ELF-1 (cell line): Measurements from ENCODE around the gene KCNQ1OT1.

Experiments used
- DNase-seq: peaks from one replicate; pipeline ENCODE4 v3.0.0-alpha.2; 2016; ENCODE audit warnings: low read depth, low spot score

Gene KCNQ1OT1

DNA sequence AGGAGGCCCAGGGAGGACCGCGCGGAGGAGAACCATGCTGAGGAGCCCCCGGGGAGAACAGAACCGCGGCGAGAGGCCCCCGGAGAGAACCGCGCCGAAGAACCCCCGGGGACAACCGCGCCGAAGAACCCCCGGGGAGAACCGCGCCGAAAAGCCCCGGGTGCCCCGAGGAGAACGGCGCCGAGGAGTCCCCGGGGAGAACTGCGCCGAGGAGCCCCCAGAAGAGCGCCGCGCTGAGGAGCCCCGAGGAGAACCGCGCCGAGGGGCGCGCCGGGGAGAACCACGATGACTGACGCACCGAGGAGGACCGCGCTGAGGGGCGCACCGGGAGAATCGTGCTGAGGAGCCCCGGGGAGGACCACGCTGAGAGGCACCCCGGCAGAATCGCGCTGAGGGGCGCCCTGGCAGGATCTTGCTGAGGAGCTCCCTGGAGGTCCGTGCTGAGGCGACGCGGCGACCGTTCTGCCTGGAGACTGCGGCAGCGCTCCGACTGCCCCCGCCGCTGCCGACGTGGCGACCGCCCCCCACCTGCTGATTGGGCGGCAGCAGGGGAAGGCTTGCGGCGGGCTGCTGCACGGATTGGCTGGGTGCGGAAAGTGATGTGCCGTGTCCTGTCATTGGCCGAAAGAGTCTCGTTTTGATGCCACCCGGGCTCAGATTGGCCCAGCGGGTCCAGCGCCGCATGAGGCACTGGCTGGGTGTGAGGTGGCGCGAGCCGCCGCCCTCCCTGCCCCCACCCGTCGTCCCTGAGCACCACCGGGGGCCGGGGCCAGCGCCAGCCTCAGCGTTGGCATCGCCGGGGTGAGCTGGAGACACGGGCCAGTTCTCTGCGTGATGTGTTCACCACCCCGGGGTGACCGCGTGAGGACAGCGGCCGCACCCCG lies at the start of gene KCNQ1OT1:
Gene KCNQ1OT1, minus strand, starts transcription at position 464 of the 884 bp plus-strand sequence.
- peak; percentile 96 for DNase-seq

DNA sequence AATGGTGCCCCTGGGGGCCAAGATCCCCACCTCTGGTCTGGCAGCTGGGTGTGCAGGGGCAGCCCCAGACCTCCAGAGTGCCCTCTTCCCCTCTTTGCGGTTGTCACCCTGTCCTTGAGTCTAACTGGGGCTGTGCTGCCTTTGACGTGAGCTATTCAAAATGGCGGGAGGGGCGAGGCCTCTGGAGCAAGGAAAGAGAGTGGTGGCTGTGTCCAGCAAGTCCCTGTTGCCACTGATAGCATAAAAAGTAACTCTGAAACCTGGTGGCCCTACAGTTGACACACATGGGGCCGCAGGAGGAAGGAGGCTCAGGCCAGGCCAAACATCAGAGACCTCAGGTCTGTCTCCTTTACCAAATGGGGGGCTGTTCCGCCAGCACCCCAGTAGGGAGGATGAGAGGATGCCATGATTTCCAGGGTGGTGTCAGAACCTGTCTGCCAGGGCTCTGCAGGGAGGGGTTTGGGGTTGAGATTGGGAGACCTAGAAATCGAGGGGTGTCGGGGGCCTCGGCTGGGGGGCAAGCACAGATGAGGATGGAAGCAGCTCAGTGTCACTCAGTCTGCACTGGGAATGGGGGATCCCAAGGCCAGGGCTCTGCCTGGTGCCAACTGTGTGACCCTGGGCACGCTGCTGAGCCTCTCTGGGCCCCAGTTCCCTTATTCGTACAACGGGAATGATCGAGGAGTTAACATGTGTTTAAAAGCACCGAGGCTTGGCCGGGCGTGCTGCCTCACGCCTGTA lies 49.2 kb upstream of the KCNQ1OT1 start:
- no peak for DNase-seq

DNA sequence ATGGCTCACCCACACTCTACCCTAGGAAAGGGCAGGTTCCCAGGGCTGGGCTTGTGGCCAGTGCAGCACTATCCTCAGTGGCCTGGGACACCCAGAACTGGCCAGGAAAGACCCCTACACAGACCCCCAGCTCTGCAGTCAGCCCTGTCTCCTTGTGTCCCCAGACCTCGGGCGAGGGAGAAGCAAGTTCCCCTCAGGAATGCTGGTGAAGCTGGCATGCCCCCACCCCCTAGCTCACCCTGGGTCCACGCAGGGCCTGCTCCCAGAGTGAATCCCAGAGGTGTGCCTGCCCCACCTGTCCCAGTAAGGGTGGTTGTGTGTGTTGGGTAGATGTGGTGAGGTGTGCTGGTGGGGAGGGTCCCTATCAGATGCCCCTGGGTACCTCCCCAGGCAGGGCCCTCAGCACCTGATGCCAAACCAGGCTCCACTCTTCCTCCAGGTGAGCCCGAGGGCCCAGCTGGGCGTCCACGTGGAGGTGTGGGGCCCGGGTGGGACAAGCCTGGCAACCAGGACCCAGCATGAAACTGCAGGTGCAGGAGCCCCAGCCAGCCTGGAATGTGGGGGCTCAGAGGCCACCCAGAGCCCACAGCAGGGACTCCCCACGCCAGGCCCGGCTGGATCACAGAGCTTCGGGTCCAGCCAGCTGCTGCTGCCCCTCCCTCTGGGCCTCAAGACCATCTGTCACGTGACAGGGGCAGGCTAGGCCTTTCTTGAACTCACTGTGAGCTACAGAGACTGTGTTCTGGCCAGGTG lies 48.4 kb upstream of the KCNQ1OT1 start:
- no peak for DNase-seq

DNA sequence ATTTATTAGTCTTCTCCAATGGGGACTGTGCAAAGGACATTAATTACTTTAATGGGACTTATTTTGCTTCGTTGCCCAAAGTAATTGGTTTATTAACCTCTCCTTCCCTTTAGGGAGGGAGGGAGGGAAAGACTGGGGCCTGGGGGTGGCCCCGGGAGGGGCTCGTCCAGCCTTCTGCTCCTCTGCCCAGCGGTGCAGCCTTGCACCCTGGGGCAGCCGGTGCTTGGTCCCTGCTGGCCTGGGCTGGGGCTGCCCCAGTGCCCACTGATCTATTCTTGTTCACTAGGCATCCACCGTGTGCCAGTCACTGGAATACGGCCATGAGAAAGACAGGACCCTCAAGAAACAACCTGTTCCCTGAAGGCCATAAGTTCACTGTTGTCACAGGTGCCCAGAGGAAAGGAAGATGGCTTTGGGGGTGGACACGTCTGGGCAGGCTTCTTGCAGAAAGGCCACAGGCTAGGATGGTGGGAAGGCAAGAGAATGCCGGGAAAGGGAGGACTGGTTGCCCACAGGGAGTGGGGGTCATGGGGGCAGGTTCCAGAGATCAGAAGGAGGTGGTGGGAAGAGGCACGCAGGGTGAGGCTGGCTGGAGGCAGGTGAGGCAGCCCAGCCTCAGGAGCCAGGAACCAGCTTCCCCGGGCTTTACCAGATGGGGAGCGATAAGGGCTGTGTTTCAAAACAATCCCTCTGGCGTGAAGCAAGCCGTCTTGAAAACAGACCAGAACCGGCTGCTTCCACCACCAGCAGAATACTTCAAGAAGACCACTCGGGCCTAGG lies 47.6 kb upstream of the KCNQ1OT1 start:
- peak; percentile 67 for DNase-seq

DNA sequence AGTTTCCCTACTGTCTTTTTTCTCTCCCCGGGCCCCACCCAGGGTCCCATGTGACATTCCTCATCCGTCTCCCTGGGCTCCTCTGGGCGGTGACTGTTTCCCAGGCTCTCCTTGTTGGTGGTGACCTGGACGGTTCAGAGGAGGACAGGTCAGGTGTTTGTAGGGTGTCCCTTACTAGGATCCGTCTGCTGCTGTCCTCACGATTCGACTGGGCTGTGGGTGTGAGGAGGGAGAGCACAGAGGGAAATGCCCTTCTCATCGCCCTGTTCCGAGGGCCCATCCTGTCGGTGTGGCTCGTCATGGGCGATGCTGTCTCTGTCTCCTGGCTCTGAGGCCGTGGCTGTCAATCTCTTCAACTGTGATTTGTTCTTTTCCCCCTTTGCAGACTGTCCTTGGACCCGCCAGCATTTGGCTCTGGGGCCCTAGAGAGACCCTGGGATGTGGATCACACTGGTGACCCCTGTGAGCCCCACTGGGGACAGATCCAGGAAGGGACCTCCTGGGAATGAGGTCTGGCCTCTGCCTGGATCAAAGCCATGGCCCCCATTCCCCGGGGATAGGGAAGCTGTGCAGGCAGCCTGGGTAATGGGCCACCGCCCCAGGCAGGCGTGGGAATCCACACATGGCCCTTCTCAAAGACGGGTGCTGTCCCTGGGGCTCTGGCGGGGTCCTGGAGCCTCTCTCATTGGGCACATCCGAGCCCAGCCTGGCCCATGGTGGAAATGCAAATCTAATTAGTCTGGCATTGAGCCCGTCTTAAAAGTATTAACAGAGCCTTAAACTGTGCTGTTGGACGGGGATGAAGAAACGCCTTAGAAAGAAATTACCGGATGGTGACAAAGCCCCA lies 46.8 kb upstream of the KCNQ1OT1 start:
- no peak for DNase-seq

DNA sequence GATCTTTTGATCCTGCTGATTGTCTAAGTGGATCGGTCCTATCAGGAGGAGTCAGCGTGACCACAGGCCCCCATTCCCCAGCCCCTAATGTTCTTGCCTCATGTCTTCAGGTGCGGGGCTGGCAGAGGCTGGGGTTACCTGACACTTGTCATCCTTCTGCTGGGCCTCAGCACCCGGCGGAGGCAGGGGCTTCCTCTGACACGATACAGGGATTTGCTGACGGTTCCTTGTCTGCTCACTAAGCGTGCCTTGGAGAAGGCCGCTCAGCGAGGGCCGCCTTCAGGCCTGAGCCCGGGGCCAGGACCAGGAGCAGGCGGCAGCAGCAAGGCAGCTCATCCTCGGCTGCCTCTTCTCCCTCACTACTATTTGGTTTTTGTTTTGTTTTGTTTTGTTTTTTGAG lies 45.7 kb upstream of the KCNQ1OT1 start:
- no peak for DNase-seq

DNA sequence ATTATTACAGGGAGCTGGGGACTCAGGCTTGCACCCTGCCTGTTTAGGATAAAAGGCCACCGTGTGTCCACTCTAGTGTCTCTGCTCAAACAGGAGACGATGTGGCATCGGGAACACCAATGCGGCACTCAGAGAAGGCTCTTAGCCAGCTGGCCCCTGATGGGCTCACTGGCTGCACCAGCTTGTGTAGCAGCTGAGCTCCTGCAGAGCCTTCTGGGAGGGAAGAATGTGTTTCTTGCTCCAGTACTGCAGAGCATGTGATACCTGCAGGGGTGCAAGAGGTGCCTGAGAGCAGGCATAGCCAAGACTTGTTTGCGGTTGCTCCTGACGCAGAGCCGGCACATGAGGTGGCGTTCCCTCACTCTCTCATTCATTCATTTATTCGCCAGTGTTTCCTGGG lies 44.4 kb upstream of the KCNQ1OT1 start:
- DNase-seq: no peak

DNA sequence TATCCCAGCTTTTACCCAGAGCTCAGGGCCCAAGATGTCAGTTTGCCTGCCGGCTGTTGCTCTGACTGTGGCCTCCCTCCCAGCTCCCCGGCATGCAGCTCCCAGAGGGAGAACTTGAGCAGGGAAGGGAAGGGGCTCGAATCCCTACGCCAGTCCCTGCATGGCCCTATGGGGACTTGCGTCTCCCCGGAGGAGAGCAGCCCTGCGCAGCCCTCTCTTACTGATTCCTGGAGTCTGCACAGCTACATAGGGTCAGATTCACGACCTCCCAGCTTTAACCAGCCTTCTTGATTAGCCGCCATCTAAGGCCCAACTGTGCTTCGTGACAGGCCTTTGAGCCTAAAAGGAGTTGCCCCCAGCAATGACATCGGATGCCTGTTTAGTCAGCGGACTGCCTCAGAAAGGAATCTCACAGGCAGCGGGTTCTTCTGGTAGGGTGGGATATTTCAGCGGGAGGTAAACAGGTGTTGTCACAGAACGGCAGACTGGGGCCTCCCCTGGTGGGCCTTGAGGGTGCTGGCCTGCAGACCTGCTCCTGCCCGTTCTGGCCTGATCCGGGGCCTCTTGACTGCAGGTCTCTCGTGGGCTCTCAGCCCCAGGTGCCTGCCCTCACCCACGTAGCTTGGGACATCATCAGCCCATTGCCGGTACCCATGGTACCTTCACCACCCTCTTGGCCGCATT lies 43.8 kb upstream of the KCNQ1OT1 start:
- peak; percentile 89 for DNase-seq

DNA sequence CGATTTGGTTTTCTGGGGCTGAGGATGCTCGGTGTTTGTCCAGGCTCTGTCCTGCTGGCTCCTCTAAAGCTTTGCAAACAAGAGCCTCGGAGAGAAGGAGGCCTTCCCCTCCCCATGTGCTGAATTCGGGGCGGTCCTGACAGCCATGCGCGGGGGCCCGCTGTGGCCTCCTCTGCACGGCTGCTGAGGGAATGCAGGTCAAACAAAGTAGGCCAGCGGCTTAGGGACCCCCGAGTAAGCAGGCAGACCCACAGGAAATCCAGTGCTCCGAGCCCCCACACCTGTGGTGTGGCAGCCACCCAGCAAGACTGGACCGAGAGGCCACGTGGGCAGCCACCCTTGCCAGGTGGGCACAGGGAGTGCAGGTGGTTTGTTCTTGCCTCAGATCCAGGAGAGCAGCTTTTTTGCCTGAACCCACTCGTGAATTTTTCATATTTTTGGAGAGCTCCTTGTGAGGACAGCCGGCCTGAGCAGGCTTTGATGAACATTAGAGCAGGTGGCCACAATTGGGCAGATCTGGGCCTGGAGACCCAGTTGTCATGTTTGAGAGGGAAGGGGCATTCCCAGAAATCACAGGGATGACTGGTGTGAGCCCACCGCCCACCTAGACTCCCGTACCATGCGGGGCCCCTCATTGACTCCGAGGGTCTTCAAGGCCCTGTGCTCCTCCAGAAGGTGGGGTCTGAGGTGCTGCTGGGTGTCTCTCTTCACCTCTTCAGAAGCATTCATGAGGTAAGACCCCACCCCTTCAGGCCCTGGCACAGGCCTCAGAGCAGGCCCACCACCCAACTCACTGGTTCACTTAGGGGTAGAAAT lies 43.0 kb upstream of the KCNQ1OT1 start:
- no peak for DNase-seq

DNA sequence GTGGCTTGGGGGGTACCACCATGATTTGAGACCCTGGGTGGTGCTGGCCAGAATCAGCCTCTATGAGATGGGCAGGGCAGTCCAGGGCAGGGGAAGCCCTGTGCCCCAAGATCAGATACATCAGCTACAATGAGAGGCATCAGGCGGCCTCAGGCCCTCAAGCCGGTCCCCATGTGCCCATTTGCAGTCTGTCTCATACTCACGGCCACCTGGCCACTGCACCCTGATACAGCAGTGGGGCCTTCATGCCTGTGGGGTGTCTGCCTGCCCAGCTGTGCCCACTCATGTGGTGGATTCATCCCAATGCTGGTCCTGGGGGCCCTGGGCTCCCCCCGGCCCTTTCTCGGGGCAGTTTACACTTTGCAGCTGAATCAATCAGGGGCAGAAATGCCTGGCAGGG lies 42.4 kb upstream of the KCNQ1OT1 start:
- no peak for DNase-seq

DNA sequence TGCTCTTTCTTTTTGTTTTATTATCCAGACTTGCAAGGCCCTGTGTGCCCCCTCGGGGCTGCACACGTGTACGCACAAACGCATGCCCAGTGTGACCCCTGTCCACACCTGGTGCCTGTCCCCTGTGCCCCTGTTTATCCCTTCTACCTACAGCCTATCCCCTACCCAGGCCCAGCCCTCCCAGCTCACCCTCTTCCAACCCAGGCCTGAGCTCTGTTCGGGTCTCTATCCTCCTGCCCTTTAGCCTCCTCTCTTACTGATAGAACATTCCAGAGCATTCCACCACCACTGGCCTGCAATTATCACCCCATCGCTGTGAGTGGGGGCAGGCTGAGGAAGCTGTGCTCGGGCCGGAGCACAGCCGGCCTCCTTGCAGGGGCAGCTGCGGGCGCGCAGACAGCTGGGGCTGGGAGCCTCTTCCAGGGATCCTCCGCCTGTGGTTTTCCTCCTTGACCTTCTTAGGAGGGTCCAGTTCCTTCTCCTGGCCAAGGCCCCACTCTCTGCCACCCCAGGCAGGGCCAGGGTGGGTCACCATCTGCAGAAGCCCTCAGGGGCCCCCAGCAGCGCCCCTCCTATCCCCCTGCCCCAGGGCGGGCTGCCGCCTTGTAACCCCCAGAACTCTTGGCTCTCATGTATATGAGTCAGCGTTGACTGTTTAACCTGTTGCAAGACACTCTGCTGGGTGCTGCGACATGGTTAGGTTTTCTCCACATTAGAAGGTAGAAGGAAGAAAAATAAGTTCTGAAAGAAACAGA lies 41.8 kb upstream of the KCNQ1OT1 start:
- peak; percentile 52 for DNase-seq

DNA sequence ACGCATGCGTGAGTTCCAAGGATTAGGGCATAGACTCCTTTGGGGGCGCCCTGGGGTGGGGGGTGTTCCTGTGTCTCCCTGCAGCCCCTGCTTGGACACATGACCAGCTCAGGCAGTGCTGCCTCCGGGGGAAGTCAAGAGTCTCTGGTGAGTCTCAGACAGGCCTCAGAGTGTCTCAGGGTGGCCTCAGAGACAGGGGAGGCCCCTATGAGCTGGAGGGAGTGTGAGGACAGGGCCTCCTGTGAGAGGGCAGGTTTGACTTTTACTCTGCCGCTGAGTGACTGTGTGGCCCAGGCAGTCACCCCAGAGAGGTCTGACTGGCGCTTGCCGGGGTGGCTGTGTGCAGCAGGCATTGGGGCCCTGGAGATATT lies 41.2 kb upstream of the KCNQ1OT1 start:
- DNase-seq: no peak

DNA sequence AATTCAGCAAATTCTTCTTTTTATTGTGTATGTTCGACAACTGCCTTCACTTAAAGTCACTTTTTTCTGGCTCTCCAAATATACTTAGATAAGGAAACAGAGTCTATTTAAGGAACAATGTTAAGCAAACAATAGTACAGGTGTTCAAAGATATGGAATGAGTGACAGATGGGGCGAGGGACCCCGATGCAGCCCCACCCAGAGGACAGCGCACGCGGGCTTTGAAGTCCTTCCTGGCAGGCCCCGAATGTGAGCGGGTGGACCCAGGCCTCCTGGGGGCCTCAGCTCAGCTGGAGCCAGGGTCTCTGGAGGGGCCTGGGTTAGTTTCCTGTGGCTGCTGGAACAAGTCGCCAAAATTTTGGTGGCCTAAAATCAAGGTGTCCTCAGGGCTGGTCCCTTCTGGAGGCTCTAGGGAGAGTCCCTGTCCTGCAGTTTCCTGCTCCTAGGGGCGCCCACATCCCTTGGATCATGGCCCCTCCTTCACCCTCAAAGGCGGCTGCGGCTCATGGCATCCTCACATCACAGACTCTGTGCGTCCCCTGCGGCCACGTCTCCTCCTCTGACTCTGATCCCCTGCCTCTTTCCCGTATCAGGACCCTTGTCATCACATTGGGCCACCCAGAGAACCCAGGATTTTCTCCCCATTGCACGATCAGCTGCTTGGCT lies 40.6 kb upstream of the KCNQ1OT1 start:
- no peak for DNase-seq

DNA sequence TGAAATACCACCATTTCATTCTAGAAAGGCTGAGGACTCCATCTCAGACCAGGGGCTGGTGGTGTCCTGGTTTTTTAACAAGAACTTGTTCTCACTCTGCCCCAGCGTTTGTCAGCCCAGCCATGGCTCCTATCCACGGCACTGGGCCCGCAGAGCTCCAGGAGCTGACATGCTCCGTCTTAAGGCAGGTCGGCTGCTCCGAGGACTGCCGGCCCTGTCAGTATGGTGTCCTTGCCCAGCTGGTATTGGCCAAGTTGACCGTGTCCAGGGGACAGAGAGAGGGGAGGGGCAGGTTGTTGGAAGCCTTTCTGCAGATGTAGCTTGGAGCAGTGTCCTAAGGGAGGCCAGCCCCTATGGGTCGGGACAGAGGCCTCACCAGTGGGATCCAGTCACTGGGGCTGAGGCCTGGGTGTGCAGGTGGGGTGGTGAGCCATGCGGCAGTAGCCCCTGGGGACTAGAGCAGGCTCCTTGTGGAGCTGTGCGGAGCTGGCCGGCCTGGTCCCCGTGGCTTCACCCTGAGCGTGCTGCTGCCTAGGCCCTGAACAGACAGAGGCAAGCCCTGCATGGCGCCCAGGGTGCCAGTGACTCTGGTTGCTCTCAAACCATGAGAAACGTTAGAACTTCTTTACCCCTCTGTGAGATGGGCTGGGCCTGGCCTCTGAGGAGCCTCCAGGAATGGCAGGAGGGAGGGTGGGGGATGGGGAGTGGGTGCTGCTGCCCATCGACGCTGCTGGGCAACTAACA lies 39.9 kb upstream of the KCNQ1OT1 start:
- no peak for DNase-seq

DNA sequence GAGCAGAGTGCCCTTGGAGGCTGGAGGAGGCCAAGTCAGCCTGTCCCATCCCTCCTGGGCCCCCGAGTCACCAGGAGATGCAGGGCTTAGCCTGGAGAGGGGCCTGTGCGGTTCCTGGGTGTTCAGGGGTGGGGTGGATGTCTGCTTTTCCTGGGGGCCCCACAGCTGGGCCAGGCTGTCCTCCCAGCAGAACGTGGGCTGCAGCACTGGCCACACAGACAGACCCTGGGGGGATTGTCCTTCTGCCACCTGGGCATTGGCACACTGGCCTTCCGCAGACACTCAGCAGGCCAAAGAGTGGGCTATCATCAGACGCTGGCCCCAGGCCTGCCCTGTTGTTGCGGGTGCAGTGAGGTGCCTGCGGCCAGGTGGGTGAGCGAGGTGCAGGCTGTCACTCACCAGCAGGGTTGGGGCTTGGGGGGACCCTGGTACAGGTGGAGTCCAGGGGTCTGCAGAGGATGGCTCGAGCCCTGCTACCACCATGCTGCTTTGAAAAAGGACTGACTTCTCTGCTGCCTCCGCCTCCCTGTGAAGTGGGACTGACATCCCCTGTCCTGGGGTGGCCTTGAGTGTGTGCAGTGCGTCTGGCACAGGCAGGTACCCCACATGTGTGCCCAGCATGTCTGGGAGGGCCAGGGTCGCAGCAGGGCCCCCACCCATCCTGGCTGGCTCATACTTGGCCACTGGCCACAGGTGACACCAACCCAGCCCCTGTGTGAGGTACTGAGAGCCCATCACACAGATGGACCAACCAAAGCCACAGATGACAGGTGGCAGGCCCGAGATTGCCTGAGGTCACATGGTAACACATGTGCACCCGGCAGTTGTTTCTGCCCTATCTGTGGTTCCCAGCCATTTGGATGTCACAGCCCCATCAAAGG lies 39.0 kb upstream of the KCNQ1OT1 start:
- no peak for DNase-seq

DNA sequence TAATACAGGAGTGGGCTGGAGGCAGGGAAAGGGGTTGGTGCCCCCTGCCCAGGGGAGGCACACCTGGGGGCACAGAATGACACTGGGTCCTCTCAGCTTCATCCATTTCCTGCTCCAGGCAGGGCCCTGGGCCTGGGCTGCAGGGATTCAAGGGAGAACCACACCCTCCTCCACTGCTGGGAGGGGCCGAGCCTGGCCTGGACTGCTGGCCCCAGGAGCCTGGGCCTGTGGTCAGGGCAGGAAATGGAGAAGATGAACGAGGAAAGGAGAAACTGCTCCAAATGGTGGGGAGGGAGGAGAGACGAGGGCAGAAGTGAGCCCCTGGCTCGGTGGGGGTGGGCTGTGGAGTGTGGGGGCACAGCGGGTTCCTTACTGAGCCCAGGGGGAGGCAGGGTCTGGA lies 38.1 kb upstream of the KCNQ1OT1 start:
- DNase-seq: no peak
